ENCODE data around the gene CST11.

CST11 gene

GRCh38 chr20:23435626-23436539 is 16.8 kb downstream of the CST11 start:
- no peaks in the 10 kb centered on the region for H3K9me3 ChIP-seq (ENCODE audit: insufficient read depth, low read length)
- peaks cover 8% of the 10 kb centered on the region for H3K27me3 ChIP-seq (ENCODE audit: low read depth, low read length)
- H3K36me3 ChIP-seq (replicated peaks; ENCODE audit: low read depth, low read length) = no peaks in the 10 kb centered on the region
- H2AFZ ChIP-seq (ENCODE audit: low read depth, low read length) = no peak overlapping the region
- H3K4me2 ChIP-seq (ENCODE audit: low read length) = no peak overlapping the region
- H3K27ac ChIP-seq (ENCODE audit: low read length) = no peak overlapping the region
- TF ChIP-seq EZH2phosphoT487 (IDR thresholded peaks at IDR 0.05; ENCODE audit: low read depth) (no peak), CTCF (IDR thresholded peaks at IDR 0.05; ENCODE audit: low read depth, low read length) (no peak)
- H3K79me2 ChIP-seq (ENCODE audit: low read length) = no peaks in the 10 kb centered on the region
- no peak overlapping the region for H3K9ac ChIP-seq (ENCODE audit: low read length)
- H3K4me3 ChIP-seq (ENCODE audit: low read length) = no peak overlapping the region
- H4K20me1 ChIP-seq (ENCODE audit: insufficient read depth, low read length) = no peaks in the 10 kb centered on the region
- no peaks in the 10 kb centered on the region for H3K4me1 ChIP-seq (ENCODE audit: low read length)

- H3K4me2 ChIP-seq (ENCODE audit: low read length) = no peak overlapping the region
- H3K79me2 ChIP-seq (ENCODE audit: low read length) = no peaks in the 10 kb centered on the region
- H3K4me1 ChIP-seq (ENCODE audit: low read length) = no peaks in the 10 kb centered on the region
- H3K36me3 ChIP-seq (replicated peaks; ENCODE audit: low read depth, low read length) = no peaks in the 10 kb centered on the region
- H3K9ac ChIP-seq (ENCODE audit: low read length) = no peak overlapping the region
- TF ChIP-seq CTCF (IDR thresholded peaks at IDR 0.05; ENCODE audit: low read depth, low read length) (no peak), EZH2phosphoT487 (IDR thresholded peaks at IDR 0.05; ENCODE audit: low read depth) (no peak)
- no peak overlapping the region for H2AFZ ChIP-seq (ENCODE audit: low read depth, low read length)
- H3K4me3 ChIP-seq (ENCODE audit: low read length) = no peak overlapping the region
- H3K9me3 ChIP-seq (ENCODE audit: insufficient read depth, low read length) = no peaks in the 10 kb centered on the region
- H3K27me3 ChIP-seq (ENCODE audit: low read depth, low read length) = no peaks in the 10 kb centered on the region
- H4K20me1 ChIP-seq (ENCODE audit: insufficient read depth, low read length) = no peaks in the 10 kb centered on the region
- no peak overlapping the region for H3K27ac ChIP-seq (ENCODE audit: low read length)
Measured at GRCh38 chr20:23434521-23435313, 18.0 kb downstream of the CST11 start.

GRCh38 chr20:23433628-23434027 is 19.0 kb downstream of the CST11 start:
- Histone ChIP-seq H4K20me1 (ENCODE audit: insufficient read depth, low read length) (no peaks in the 10 kb centered on the region), H3K27me3 (ENCODE audit: low read depth, low read length) (no peaks in the 10 kb centered on the region), H3K4me2 (ENCODE audit: low read length) (no peak overlapping the region), H2AFZ (ENCODE audit: low read depth, low read length) (no peak overlapping the region), H3K36me3 (replicated peaks; ENCODE audit: low read depth, low read length) (no peaks in the 10 kb centered on the region), H3K27ac (ENCODE audit: low read length) (no peak overlapping the region), H3K4me3 (ENCODE audit: low read length) (no peak overlapping the region), H3K9me3 (ENCODE audit: insufficient read depth, low read length) (no peaks in the 10 kb centered on the region), H3K79me2 (ENCODE audit: low read length) (no peaks in the 10 kb centered on the region), H3K9ac (ENCODE audit: low read length) (no peak overlapping the region), H3K4me1 (ENCODE audit: low read length) (no peaks in the 10 kb centered on the region)
- no peak for TF ChIP-seq CTCF (IDR thresholded peaks at IDR 0.05; ENCODE audit: low read depth, low read length)
- no peak for TF ChIP-seq EZH2phosphoT487 (IDR thresholded peaks at IDR 0.05; ENCODE audit: low read depth)

GRCh38 chr20:23425129-23425528 is 27.5 kb downstream of the CST11 start:
- no peaks in the 10 kb centered on the region for H4K20me1 ChIP-seq (ENCODE audit: insufficient read depth, low read length)
- no peaks in the 10 kb centered on the region for H3K36me3 ChIP-seq (replicated peaks; ENCODE audit: low read depth, low read length)
- no peaks in the 10 kb centered on the region for H3K27me3 ChIP-seq (ENCODE audit: low read depth, low read length)
- H3K9me3 ChIP-seq (ENCODE audit: insufficient read depth, low read length) = no peaks in the 10 kb centered on the region
- H2AFZ ChIP-seq (ENCODE audit: low read depth, low read length) = no peak overlapping the region
- H3K4me2 ChIP-seq (ENCODE audit: low read length) = no peak overlapping the region
- no peak overlapping the region for H3K9ac ChIP-seq (ENCODE audit: low read length)
- no peak overlapping the region for H3K4me3 ChIP-seq (ENCODE audit: low read length)
- H3K4me1 ChIP-seq (ENCODE audit: low read length) = peaks cover 6% of the 10 kb centered on the region; the same call in 1 of the 2 replicates
- peaks cover 8% of the 10 kb centered on the region; the same call in 1 of the 2 replicates for H3K79me2 ChIP-seq (ENCODE audit: low read length)
- TF ChIP-seq EZH2phosphoT487 (IDR thresholded peaks at IDR 0.05; ENCODE audit: low read depth) (no peak), CTCF (IDR thresholded peaks at IDR 0.05; ENCODE audit: low read depth, low read length) (no peak)
- H3K27ac ChIP-seq (ENCODE audit: low read length) = no peak overlapping the region
